K562 (cell line): ENCODE data around the gene COG4. TPM values are rescaled to one million over a fixed set of nuclear protein-coding genes. Genes with fewer than 3 reads are reported as not detected.

Experiments
- ATAC-seq: fragments of 200-7000 bp; cut with Tn5 transposase; 3 replicates; pipeline ENCODE4 v1.9.1; 2020; ENCODE audit warnings: moderate library complexity
- BruUV-seq: library from RNA; stranded (reverse); fragments of 400-500 nt; replicated peaks from 2 replicates; lab custom pipeline; 2021; lab: Mats Ljungman, UMichigan
- CTCF ChIA-PET: fragments of 300-600 bp; formaldehyde crosslinking; extraction: SDS; loops from one replicate; lab custom pipeline; 2021; ENCODE audit warnings: low intra/inter-chr PET ratio; lab: Yijun Ruan, JAX
- POLR2A ChIA-PET: fragments of 300-600, 350-650 bp; sonication (Branson Sonifier 250); formaldehyde crosslinking; extraction: SDS; loops from one replicate; lab custom pipeline; 2021; ENCODE audit warnings: antibody characterized with exemption, inconsistent platforms; lab: Yijun Ruan, JAX
- DNase-seq, 4 experiments: peaks; one replicate each; pipeline versions ENCODE4 v3.0.0 to v3.0.0-alpha.2; 2011 to 2018; ENCODE audit warnings: low spot score in 3 of 4, mixed read lengths in 3 of 4; ENCODE audit errors: extremely low read depth in 1 of 4
- FAIRE-seq: peaks from 2 replicates; lab custom pipeline; 2011; peaks lifted over from hg19 to GRCh38; lab: Jason Lieb, UNC
- H2AFZ ChIP-seq: 2 replicates; pipeline ENCODE4 v1.6.0; 2011; ENCODE audit warnings: low read depth, low read length, control low read depth, inconsistent platforms
- H3K27ac ChIP-seq: fragments of 200-600 bp; 3 replicates; pipeline ENCODE4 v1.8.0; 2011; ENCODE audit warnings: low read depth, mild to moderate bottlenecking, control low read depth, inconsistent platforms, low read length, moderate library complexity, mixed read lengths; ENCODE audit errors: extremely low read depth
- H3K27me3 ChIP-seq, 2 experiments: fragments of 300-600 bp in 1 of 2; 2 replicates in 1 of 2; 3 replicates in 1 of 2; pipeline versions ENCODE4 v1.6.0 to v1.8.0; 2011; ENCODE audit warnings: inconsistent platforms in 2 of 2, low read length in 2 of 2, mild to moderate bottlenecking in 1 of 2, mixed read lengths in 1 of 2, moderate library complexity in 1 of 2; ENCODE audit not compliant: control insufficient read depth in 2 of 2, insufficient read depth in 2 of 2
- H3K36me3 ChIP-seq: fragments of 300-600 bp; 3 replicates; pipeline ENCODE4 v1.8.0; 2011; ENCODE audit warnings: mild to moderate bottlenecking, low read length, inconsistent platforms; ENCODE audit not compliant: control insufficient read depth, insufficient read depth
- H3K4me1 ChIP-seq, 2 experiments: fragments of 200-600 bp in 1 of 2; replicated peaks in 1 of 2; 2 replicates in 1 of 2; 3 replicates in 1 of 2; pipeline versions ENCODE4 v1.5.1 to v1.8.0; 2011; ENCODE audit warnings: inconsistent platforms in 2 of 2, low read length in 2 of 2, mild to moderate bottlenecking in 1 of 2, mixed read lengths in 1 of 2, moderate library complexity in 1 of 2; ENCODE audit not compliant: control insufficient read depth in 2 of 2, insufficient read depth in 2 of 2
- H3K4me2 ChIP-seq: 2 replicates; pipeline ENCODE4 v1.6.1; 2011; ENCODE audit warnings: low read length, control low read depth, inconsistent platforms, mixed read lengths; ENCODE audit not compliant: insufficient read depth
- H3K4me3 ChIP-seq: fragments of 200-600 bp; sonication (generic), shearing (Covaris generic); 2 replicates; pipeline ENCODE4 v1.5.1; 2016; ENCODE audit warnings: control low read depth, inconsistent platforms
- H3K79me2 ChIP-seq: fragments of 200-600 bp; 3 replicates; pipeline ENCODE4 v1.8.0; 2011; ENCODE audit warnings: low read length, inconsistent platforms; ENCODE audit not compliant: control insufficient read depth, insufficient read depth
- H3K9ac ChIP-seq, 2 experiments: 2 replicates each; pipeline versions ENCODE4 v1.6.0 to v1.6.1; 2011; ENCODE audit warnings: low read depth in 2 of 2, low read length in 2 of 2, control low read depth in 1 of 2, inconsistent platforms in 1 of 2, mild to moderate bottlenecking in 1 of 2, mixed read lengths in 1 of 2; ENCODE audit not compliant: insufficient read depth in 1 of 2
- H3K9me1 ChIP-seq: one replicate; pipeline ENCODE4 v1.6.0; 2011; ENCODE audit warnings: inconsistent platforms, mild to moderate bottlenecking, low read length, moderate library complexity; ENCODE audit not compliant: control insufficient read depth, insufficient read depth
- H3K9me3 ChIP-seq: replicated peaks from 2 replicates; pipeline ENCODE4 v1.5.1; 2011; ENCODE audit warnings: low read depth, low read length, inconsistent platforms; ENCODE audit not compliant: control insufficient read depth, insufficient read depth
- H4K20me1 ChIP-seq: replicated peaks from 2 replicates; pipeline ENCODE4 v1.6.1; 2011; ENCODE audit warnings: low read length, inconsistent platforms, mixed read lengths; ENCODE audit not compliant: control insufficient read depth, insufficient read depth
- ZNF121 ChIP-seq: sonication (generic); formaldehyde crosslinking; conservative IDR thresholded peaks from 2 replicates; pipeline ENCODE4 v1.8.0; 2022; ENCODE audit warnings: missing genetic modification reagents
- ZNF143 ChIP-seq: sonication (generic); formaldehyde crosslinking; IDR thresholded peaks from 2 replicates; pipeline ENCODE4 v1.9.0; 2022; ENCODE audit warnings: mild to moderate bottlenecking, missing genetic modification reagents
- WGBS: fragments of 100-300 bp; shearing (Covaris generic); methylation state at CpG from one replicate; pipeline ENCODE4 v1.1.6; 2016; ENCODE audit warnings: low coverage, mixed read lengths; ENCODE audit not compliant: insufficient coverage; ENCODE audit errors: missing lambda C conversion rate; 5-methylcytosine and 5-hydroxymethylcytosine counted together
- in situ Hi-C: fragments of 300-500 bp; cut with MboI; formaldehyde crosslinking; loops from 4 replicates; pipeline ENCODE4 v1.15.0; 2018; ENCODE audit warnings: inconsistent platforms, mixed read lengths
- intact Hi-C: fragments of 100-400 bp; cut with micrococcal nuclease; formaldehyde crosslinking; loops from 2 replicates; pipeline ENCODE4 v1.14.2; 2022
- polyA plus RNA-seq, 8 experiments: library from polyadenylated mRNA; depleted of rRNA in 4 of 8; stranded (reverse) in 5 of 8; unstranded in 3 of 8; fragments of >200 nt; fragmentation: Nextera tagmentation in 2 of 8; fragmentation: Illumina TruSeq in 1 of 8; extraction: Ambion mirVana in 2 of 8; extraction: Trizol in 1 of 8; gene quantifications; 2 replicates each; pipeline versions ENCODE4 v1.2.1 to v1.2.3, GENCODE V29; 2011 to 2014; ENCODE audit warnings: inconsistent platforms in 1 of 8, missing spikeins in 1 of 8
- total RNA-seq, 7 experiments: library from RNA; depleted of rRNA in 6 of 7; stranded (reverse); fragments of >200 nt in 6 of 7; fragmentation: Illumina TruSeq in 2 of 7; extraction: Trizol in 2 of 7; gene quantifications; 2 replicates each; pipeline versions ENCODE4 v1.2.1 to v1.2.3, GENCODE V29; 2011 to 2021; ENCODE audit warnings: low replicate concordance in 1 of 7
- TF ChIP-seq, protein P1 (sequence below): sonication (generic); IDR thresholded peaks from 2 replicates; pipeline ENCODE4 v1.6.1; 2016

COG4 gene
- total and polyA plus RNA-seq, 9 of the 15 experiments (the other 6 are each of a cell fraction or from before 2014, with no cell fraction given) = 13.7 to 73.9 (median 44.2) TPM

DNA sequence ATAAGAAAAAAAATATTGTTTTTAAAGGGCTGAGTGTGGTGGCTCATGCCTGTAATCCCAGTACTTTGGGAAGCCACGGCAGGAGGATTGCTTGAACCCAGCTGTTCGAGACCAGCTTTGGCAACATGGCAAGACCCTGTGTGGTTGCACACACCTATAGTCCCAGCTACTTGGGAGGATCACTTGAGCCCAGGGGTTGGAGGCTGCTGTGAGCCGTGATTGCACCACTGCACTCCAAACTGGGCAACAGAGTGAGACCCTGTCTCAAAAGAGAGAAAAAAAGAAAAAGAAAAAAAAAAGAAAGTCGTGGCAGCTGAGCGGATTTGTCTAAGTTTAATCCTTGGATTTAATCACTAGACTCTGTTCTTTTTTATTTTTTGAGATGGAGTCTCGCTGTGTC lies 75.3 kb downstream of the COG4 start:
- ChIA-PET CTCF (no interaction called here), POLR2A (no interaction called here)
- no peaks in the 10 kb centered on the region for H3K36me3 ChIP-seq
- H3K9ac ChIP-seq = peak overlapping the region in 1 of 2 experiments; percentile 71; a peak in 1 of 4 replicates
- no peaks in the 10 kb centered on the region for H4K20me1 ChIP-seq
- no peak overlapping the region for H3K4me3 ChIP-seq
- ATAC-seq (no peak), FAIRE-seq (no peak)
- H3K4me2 ChIP-seq = no peak overlapping the region
- no peak overlapping the region for H2AFZ ChIP-seq
- BruUV-seq = no TSS peak
- H3K79me2 ChIP-seq = no peaks in the 10 kb centered on the region
- H3K27ac ChIP-seq = no peak overlapping the region
- H3K4me1 ChIP-seq = peaks cover 0 to 10% of the 10 kb centered on the region in 2 experiments; a peak in 3 of 5 replicates
- intact Hi-C loops = no loop called here
- H3K9me3 ChIP-seq = peaks cover 3% of the 10 kb centered on the region; the same call in 1 of the 2 replicates
- TF ChIP-seq ZNF143 (no peak), ZNF121 (peak; percentile 77)
- TF ChIP-seq, protein P1, sequence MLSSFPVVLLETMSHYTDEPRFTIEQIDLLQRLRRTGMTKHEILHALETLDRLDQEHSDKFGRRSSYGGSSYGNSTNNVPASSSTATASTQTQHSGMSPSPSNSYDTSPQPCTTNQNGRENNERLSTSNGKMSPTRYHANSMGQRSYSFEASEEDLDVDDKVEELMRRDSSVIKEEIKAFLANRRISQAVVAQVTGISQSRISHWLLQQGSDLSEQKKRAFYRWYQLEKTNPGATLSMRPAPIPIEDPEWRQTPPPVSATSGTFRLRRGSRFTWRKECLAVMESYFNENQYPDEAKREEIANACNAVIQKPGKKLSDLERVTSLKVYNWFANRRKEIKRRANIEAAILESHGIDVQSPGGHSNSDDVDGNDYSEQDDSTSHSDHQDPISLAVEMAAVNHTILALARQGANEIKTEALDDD = no peak
- TF ChIP-seq, all 486 proteins: peak for 1
- in situ Hi-C loops = no loop called here
- 73% methylated on average over 6 of the region's 6 CpGs for WGBS
- Histone ChIP-seq H3K9me1 (no peaks in the 10 kb centered on the region), H3K27me3 (no peaks in the 10 kb centered on the region)
- DNase-seq = no peak
